ENCODE data around the gene CD2AP.
"Not testable (repeated sequence)": the region's sequence is repeated elsewhere in the genome, so short reads cannot be mapped to it uniquely, and the experiment has no call there.

The CD2AP gene

GRCh38 chr6:47502920-47503319 is 25.3 kb downstream of the CD2AP start:
- no peak for DNase-seq

- DNase-seq, result no peak
Measured at GRCh38 chr6:47509937-47510336, 32.3 kb downstream of the CD2AP start.

GRCh38 chr6:47512872-47513271 is 35.3 kb downstream of the CD2AP start:
- no peak for DNase-seq

GRCh38 chr6:47519279-47519678 is 41.7 kb downstream of the CD2AP start:
- DNase-seq, result no peak

- peak; percentile 57 for DNase-seq
Measured at GRCh38 chr6:47520282-47520681, 42.7 kb downstream of the CD2AP start.

GRCh38 chr6:47521961-47522360 is 44.4 kb downstream of the CD2AP start:
- no peak for DNase-seq

GRCh38 chr6:47524136-47524845 is 46.7 kb downstream of the CD2AP start:
- no peak for DNase-seq

- DNase-seq, result no peak
Measured at GRCh38 chr6:47525330-47526057, 47.9 kb downstream of the CD2AP start.

GRCh38 chr6:47527274-47527673 is 49.7 kb downstream of the CD2AP start:
- no peak for DNase-seq

- DNase-seq, result no peak
Measured at GRCh38 chr6:47529734-47530133, 52.1 kb downstream of the CD2AP start.

GRCh38 chr6:47532981-47533585 is 55.5 kb downstream of the CD2AP start:
- no peak for DNase-seq

GRCh38 chr6:47534063-47534462 is 56.5 kb downstream of the CD2AP start:
- no peak for DNase-seq

- DNase-seq, result no peak
Measured at GRCh38 chr6:47535316-47536225, 58.0 kb downstream of the CD2AP start.

- no peak for DNase-seq
Measured at GRCh38 chr6:47536816-47537401, 59.3 kb downstream of the CD2AP start.

GRCh38 chr6:47545223-47545622 is 67.6 kb downstream of the CD2AP start:
- no peak for DNase-seq

GRCh38 chr6:47551670-47552069 is 74.1 kb downstream of the CD2AP start:
- no peak for DNase-seq

GRCh38 chr6:47552319-47552718 is 74.7 kb downstream of the CD2AP start:
- DNase-seq, result no peak

GRCh38 chr6:47553243-47553642 is 75.7 kb downstream of the CD2AP start:
- DNase-seq, result not testable (repeated sequence)

GRCh38 chr6:47556459-47556858 is 78.9 kb downstream of the CD2AP start:
- not testable (repeated sequence) for DNase-seq

- no peak for DNase-seq
Measured at GRCh38 chr6:47563162-47563561, 85.6 kb downstream of the CD2AP start.

- DNase-seq, result peak; percentile 6
Measured at GRCh38 chr6:47566602-47567001, 89.0 kb downstream of the CD2AP start.

- DNase-seq, result no peak
Measured at GRCh38 chr6:47567586-47567985, 90.0 kb downstream of the CD2AP start.

- DNase-seq, result no peak
Measured at GRCh38 chr6:47571488-47571887, 93.9 kb downstream of the CD2AP start.

All from NCI-H82 (cell line).